Measurements from ENCODE around the gene STK25.
"Not testable (repeated sequence)": the region's sequence is repeated elsewhere in the genome, so short reads cannot be mapped to it uniquely, and the experiment has no call there.

Gene STK25

GRCh38 chr2:241507430-241508239 is 749 bp downstream of the STK25 start:
- DNase-seq (ENCODE audit: low spot score) = peak; percentile 59

DNA sequence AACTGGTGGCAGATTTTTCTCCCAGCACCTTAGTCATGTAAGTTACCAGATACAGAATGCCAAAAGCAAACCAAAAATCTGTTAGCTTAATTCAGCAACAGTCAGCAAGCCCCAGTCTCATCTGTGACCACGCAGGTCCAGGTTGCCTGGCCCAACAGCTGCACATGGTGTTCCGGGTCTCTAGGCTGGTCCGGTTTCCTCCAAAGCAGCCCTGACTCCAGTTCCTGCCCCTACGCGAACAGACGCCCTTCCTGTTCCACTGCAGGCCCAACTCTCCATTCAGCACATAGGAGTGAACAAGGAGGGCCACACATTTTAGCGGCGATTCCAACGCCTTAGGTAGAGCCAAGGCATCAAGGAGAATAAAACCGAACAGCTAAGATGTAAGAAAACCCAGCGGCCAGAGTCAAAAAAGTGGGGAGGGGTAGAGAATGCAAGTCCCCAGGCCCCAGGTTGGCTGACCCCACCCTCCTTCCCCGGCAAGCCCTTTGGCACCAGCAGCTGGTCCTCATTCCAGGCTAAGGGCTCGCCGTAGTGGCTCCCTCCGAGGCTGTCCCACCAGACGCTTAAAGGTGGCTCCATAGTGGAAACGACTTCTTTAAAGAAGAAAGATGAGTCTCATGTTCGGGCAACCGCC is 1.5 kb downstream of the STK25 start:
- DNase-seq (ENCODE audit: low spot score) = no peak

DNA sequence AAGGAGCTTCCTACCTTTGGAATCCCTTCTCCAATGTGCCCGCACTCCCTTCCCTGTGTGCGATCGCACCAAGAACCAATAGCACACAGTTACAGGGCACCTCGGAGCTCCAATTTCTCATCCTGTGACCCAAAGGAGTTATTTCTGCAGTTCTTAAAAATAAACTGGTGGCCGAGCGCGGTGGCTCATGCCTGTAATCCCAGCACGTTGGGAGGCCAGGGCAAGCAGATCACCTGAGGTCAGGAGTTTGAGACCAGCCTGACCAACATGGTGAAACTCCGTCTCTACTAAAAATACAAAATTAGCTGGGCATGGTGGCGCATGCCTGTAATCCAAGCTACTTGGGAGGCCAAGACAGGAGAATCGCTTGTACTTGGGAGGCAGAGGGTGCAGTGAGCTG is 2.1 kb downstream of the STK25 start:
- not testable (repeated sequence) for DNase-seq (ENCODE audit: low spot score)

GRCh38 chr2:241505781-241506201 is 2.6 kb downstream of the STK25 start:
- DNase-seq (ENCODE audit: low spot score) = no peak

GRCh38 chr2:241505086-241505780 is 3.2 kb downstream of the STK25 start:
- DNase-seq (ENCODE audit: low spot score) = no peak

GRCh38 chr2:241503776-241504392 is 4.5 kb downstream of the STK25 start:
- DNase-seq (ENCODE audit: low spot score) = no peak

DNA sequence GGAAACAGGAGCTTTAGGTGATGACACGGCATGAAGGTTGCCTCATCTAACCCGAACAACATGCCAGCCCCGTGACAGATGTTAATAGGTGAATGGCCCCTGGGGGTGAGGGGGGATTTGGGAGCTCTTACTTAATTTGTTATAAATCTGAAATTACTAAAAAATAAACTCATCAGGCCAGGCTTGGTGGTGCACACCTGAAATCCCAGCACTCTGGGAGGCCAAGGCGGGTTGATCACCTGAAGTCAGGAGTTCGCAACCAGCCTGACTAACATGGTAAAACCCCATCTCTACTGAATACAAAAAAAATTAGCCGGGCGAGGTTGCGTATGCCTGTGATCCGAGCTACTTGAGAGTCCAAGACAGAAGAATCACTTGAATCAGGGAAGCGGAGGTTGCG is 6.1 kb downstream of the STK25 start:
- no peak for DNase-seq (ENCODE audit: low spot score)

- DNase-seq (ENCODE audit: low spot score) = no peak
Observed at GRCh38 chr2:241501551-241501950, 6.8 kb downstream of the STK25 start.

GRCh38 chr2:241501099-241501541 is 7.3 kb downstream of the STK25 start:
- DNase-seq (ENCODE audit: low spot score) = no peak

DNA sequence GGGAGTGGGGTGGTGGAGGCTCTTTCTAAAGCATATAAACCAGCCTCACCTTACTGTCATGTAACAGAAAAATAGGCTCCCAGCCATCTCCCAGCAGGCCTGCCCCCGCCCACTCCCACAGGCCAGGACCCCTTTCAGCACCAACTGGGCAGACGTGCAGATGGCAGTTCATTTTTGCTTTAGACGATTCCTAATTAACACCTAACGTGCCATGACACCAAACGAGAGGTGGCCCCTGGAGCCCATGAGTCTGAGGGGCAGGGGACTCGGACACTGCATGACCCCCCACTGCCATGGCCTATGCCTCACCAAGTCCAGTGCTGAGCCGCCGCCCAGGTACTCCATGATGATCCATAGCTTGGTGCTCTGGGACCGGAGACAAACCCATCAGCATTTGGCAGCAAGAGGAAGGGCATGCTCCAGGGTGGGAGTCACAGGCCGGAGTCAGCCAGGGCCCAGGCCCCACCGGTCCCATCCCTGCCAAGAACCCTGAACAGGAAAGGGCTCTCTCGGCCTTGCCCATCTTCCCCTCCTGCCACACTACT is 7.9 kb downstream of the STK25 start:
- no peak for DNase-seq (ENCODE audit: low spot score)

- no peak for DNase-seq (ENCODE audit: low spot score)
Observed at GRCh38 chr2:241500016-241500415, 8.4 kb downstream of the STK25 start.

GRCh38 chr2:241499146-241499965 is 9.0 kb downstream of the STK25 start:
- DNase-seq (ENCODE audit: low spot score) = no peak

DNA sequence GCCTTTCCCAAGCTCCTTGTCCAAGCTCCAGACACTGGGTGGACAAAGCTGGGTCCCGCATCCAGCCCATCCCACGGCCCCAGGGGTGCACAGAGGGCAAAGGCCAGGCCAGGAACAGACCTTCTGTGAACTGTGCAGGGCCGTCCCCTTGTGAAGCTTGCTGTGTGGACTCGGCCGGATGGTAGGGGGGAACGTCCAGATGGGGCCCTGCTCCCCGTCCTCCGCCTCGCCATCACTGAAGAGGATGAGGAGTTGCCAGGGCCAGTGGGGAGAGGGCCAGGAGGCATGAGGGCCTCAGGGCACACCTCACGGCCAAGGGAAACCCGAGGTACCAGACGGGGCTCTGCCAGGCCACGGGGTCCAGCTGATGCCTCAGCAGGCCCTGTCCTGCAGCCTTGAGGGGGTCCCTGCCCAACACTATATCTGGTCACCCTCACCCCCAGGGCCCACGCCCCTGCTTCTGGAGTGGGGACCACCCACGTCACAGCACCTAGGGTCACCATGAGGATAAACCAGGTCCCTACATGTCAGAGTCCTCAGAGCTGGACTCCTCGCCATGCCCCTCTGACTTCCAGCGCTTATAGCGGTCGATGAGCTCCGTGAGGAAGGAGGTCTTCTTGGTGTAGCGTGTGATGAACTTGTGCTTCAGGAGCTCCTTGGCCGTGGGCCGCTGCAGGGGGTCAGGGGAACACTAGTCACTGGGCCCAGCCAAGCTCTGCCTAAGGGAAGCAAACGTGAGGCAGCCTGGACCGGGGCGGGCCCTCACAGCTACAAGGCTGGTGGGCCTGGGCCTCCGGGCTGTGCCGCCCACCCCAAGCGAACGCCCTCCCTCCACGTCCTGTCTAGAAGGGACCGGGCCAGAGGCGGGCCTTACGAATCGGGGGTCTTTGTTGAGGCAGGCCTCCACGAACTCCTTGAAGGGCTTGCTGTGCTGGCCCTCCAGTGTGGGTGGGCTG is 10.0 kb downstream of the STK25 start:
- no peak for DNase-seq (ENCODE audit: low spot score)

DNA sequence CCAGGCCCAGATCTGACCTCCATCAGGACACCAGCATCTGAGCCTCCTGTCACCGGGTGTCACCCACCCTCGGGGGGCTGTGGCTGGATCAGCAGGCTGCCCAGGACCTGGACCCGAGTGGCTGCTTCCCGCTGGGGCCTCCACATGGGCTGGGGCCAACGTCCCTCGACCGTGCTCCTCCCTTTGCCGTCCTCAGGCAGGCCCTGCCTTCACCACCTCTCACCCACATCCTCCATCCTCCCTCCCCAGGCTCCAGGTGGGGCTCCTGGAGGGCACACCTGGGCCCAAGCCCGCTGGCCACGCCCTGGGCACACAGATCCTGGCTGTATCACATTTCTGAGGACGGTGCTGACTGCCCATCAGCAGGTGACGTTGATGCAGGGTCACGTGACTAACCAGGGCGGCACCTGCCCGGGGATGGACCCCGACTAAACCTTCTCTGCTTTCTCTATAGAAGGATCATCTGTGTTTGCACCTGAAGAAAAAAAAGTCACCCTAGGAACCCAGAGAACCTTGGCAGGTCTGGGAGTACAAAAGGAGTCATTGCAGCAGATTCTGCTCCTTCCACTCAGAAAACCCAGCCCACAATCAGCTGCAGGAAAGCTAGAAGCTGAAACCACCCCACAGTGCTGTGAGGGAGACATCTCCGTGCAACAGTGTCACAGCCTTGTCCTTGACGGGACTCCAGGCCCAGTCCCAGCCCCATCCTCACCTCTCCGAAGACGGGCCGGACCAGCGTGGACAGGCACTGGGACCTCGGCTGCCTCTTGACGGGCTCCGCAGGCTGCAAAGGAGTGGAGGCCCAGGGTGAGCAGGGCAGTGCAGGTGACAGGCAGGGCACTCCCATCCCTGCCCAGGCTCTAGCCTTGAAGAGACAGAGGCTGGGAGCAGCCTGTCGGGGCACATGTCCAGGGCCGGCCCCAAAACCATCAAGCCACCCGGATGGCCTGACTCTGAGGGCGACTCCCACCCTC is 11.2 kb downstream of the STK25 start:
- no peak for DNase-seq (ENCODE audit: low spot score)

DNA sequence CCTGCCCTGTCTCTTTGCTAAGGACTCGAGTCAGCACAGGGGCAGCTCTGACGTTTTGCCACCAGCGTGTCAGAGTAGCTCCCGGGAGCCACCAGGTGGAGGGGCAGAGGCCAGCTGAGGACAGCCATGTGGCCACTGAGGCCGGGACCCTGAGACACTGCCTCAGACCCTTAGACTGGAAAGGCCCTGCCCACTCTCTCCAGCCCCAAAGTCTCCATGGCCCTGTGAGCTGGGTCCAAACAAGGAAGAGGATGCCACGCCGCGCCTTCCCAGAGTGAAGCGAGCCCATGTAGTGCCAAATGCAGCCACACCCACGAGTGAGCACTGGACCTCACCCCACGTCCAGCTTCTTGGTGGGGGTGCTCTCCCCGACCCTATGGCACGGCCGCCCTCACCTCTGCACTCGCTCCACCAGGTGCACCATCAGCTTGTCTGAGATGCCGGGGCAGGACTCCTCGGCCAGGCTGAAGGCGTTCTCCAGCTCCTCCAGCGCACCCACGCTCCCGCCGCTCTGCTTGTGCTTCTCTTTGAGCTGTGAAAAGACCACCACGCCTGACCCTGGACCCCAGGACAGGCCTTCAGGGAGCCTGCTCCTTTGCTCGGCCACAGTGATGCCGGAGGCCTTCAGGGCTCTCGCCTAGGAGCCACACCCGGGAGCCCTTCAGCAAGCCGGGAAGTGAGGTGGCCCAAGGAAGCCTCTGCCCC is 12.2 kb downstream of the STK25 start:
- DNase-seq (ENCODE audit: low spot score) = no peak

GRCh38 chr2:241495172-241496002 is 13.0 kb downstream of the STK25 start:
- no peak for DNase-seq (ENCODE audit: low spot score)

- no peak for DNase-seq (ENCODE audit: low spot score)
Observed at GRCh38 chr2:241494311-241494908, 14.0 kb downstream of the STK25 start.
